Subcutaneous abdominal adipose tissue (tissue), 5 donors: ENCODE results near the gene C1orf87.
A peak's percentile ranks its signal among the peaks of the same experiment; 100 is the strongest.

Experiments used
- H3K27ac ChIP-seq: one replicate; pipeline ENCODE4 v1.7.0; 2013; ENCODE audit warnings: low read depth, mild to moderate bottlenecking, inconsistent platforms, low read length, moderate library complexity
- H3K27me3 ChIP-seq, 5 donors: one replicate each; pipeline ENCODE4 v1.7.0; 2013; ENCODE audit warnings: low read length in 5 of 5, inconsistent platforms in 1 of 5; ENCODE audit not compliant: control insufficient read depth in 5 of 5, insufficient read depth in 4 of 5
- H3K36me3 ChIP-seq, 5 donors: one replicate each; pipeline ENCODE4 v1.7.0; 2013; ENCODE audit warnings: low read length in 5 of 5; ENCODE audit not compliant: control insufficient read depth in 5 of 5, insufficient read depth in 5 of 5
- H3K4me1 ChIP-seq, 5 donors: one replicate each; pipeline ENCODE4 v1.7.0; 2013; ENCODE audit warnings: low read length in 5 of 5, mild to moderate bottlenecking in 3 of 5, moderate library complexity in 1 of 5; ENCODE audit not compliant: control insufficient read depth in 5 of 5, insufficient read depth in 5 of 5
- H3K4me3 ChIP-seq, 5 donors: one replicate each; pipeline ENCODE4 v1.7.0; 2013; ENCODE audit warnings: low read length in 5 of 5, low read depth in 1 of 5
- H3K9ac ChIP-seq, 5 donors: one replicate each; pipeline ENCODE4 v1.7.0; 2013; ENCODE audit warnings: low read length in 5 of 5, mild to moderate bottlenecking in 4 of 5, moderate library complexity in 3 of 5
- H3K9me3 ChIP-seq, 5 donors: one replicate each; pipeline ENCODE4 v1.7.0; 2013; ENCODE audit warnings: low read length in 5 of 5; ENCODE audit not compliant: control insufficient read depth in 5 of 5
- donor health status: healthy.
- donor health status: healthy.
- donor health status: healthy.
- donor health status: healthy.
- donor health status: healthy.

Gene C1orf87

DNA sequence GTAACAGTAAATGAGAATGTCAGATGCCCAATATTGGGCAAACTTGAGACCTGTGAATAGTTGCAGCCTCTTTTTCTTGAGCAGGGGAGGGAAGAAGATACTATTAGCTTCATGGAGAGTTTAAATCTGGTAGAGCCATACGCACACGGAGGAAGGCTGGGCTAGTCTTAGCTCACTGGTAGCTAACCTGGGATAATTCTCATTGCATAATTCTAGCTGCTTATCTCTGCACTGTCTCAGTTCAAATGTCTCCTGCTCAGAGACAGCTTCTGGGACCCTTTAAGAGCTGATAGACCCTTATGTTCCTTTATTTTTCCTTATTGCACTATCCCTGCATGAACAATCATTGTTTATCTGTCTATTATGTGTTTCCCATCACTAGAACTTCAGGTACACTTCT is 8.4 kb downstream of the C1orf87 start:
- H3K36me3 ChIP-seq, result no peaks in the 10 kb centered on the region
- H3K9ac ChIP-seq, result no peak overlapping the region
- H3K4me3 ChIP-seq, result no peak overlapping the region
- H3K27ac ChIP-seq, result no peak overlapping the region
- no peaks in the 10 kb centered on the region for H3K27me3 ChIP-seq
- H3K4me1 ChIP-seq, result no peaks in the 10 kb centered on the region
- no peaks in the 10 kb centered on the region for H3K9me3 ChIP-seq

DNA sequence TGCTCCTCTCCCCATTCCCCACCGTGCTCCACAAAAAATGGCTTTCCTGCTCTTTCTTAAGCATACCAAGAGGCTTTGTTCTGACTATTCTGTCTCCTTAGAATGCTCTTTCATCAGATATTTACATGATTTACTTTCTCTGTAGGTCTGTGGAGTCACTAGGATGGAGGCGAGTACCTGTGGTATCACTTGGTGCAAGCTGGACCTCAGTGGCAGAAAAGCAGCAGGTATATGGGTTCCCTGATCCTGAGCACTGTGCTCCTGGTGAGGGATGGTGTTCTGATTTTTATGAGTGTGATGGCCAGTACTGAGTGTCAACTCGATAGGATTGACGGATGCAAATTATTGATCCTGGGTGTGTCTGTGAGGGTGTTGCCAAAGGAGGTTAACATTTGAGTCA is 10.0 kb downstream of the C1orf87 start:
- no peaks in the 10 kb centered on the region for H3K36me3 ChIP-seq
- no peaks in the 10 kb centered on the region for H3K4me1 ChIP-seq
- no peaks in the 10 kb centered on the region for H3K27me3 ChIP-seq
- no peak overlapping the region for H3K4me3 ChIP-seq
- H3K9me3 ChIP-seq, result no peaks in the 10 kb centered on the region
- no peak overlapping the region for H3K9ac ChIP-seq
- H3K27ac ChIP-seq, result no peak overlapping the region

DNA sequence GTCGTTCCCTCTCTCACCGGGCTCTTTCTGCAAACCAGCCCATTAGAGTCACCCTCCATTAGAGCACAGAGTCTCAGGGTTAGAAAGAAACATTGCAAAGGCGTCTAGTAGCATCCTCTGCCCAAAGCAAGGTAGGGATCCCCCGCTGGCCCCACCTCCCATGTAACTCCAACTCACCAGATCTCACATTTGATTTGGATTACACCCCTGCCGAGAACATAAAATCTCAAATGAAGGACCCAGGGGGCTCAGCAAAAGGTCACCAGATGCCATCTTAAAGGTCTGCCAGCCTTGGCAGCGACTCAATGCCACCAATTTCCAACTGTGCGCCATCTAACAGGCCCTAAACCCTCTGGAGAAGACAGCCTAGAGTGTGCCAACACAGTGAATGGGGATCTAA is 14.1 kb downstream of the C1orf87 start:
- H3K27me3 ChIP-seq, result no peaks in the 10 kb centered on the region
- no peak overlapping the region for H3K9ac ChIP-seq
- no peaks in the 10 kb centered on the region for H3K36me3 ChIP-seq
- H3K4me3 ChIP-seq, result no peak overlapping the region
- no peaks in the 10 kb centered on the region for H3K9me3 ChIP-seq
- no peak overlapping the region for H3K27ac ChIP-seq
- H3K4me1 ChIP-seq, result no peaks in the 10 kb centered on the region

DNA sequence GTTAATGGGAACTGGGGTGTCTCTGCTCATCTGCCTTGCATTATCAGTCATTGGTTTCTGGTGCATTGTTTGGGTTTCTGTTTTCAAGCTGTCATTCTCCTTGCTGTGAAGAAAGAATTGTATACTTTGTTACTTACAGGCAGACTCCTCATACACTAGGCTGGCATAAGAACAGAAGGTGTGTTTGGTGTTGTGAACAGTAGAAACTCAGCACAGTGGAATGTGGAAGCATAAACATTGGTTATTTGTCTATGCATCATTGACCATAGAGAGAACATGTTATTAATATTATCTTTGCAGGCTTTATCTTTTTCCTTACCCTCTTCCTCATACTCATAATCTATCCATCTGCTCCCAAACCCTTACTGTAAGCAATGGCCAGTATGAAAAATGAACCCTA is 18.2 kb downstream of the C1orf87 start:
- Histone ChIP-seq H3K9me3 (peaks cover 0 to 3% (median 0%) of the 10 kb centered on the region in 5 donors), H3K27me3 (no peaks in the 10 kb centered on the region), H3K36me3 (no peaks in the 10 kb centered on the region), H3K4me1 (no peaks in the 10 kb centered on the region), H3K27ac (no peak overlapping the region), H3K4me3 (no peak overlapping the region), H3K9ac (no peak overlapping the region)

DNA sequence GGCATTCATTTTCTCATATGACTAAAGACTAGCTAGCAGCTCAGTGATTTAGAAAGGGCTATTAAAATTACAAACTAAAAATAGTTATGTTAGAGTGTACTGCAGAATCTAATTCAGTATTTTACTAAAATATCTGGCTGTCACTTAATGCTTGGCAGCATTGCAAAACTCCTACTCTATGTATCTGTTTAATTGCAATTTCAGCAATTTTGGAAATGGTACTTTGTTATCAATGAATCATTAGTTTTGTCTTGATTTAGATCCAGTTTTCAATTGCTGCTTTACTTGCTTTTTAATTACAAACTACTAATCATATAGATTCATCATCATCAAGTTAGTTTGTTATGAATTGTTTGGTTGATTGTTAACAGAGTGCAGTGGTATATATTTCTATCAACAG is 19.2 kb downstream of the C1orf87 start:
- H3K36me3 ChIP-seq, result no peaks in the 10 kb centered on the region
- H3K4me3 ChIP-seq, result no peak overlapping the region
- no peak overlapping the region for H3K27ac ChIP-seq
- no peaks in the 10 kb centered on the region for H3K27me3 ChIP-seq
- no peaks in the 10 kb centered on the region for H3K4me1 ChIP-seq
- H3K9me3 ChIP-seq, result peaks cover 0 to 8% (median 2%) of the 10 kb centered on the region in 5 donors
- H3K9ac ChIP-seq, result no peak overlapping the region

DNA sequence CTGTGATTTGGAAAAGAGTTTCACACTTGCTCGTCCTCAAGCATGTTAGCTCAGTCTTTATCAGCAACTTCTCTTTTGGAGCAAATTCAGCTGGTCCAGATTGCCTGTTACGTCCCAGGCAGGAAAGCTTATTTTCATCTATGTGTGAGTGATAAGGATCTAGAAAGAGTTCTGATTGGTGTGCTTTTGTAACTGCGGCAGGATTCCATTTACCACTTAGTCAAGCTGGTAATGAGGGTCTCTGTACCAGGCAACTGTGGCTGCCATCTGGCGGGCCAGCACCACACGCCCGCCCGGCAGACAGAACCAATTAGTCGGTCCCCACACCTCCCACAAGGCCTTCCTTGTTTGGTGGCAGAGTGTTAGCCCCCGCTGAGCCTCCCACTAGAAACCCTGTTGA is 21.0 kb downstream of the C1orf87 start:
- Histone ChIP-seq H3K4me1 (no peaks in the 10 kb centered on the region), H3K27me3 (no peaks in the 10 kb centered on the region), H3K9ac (no peak overlapping the region), H3K27ac (no peak overlapping the region), H3K36me3 (no peaks in the 10 kb centered on the region), H3K9me3 (peaks cover 0 to 14% (median 6%) of the 10 kb centered on the region in 5 donors), H3K4me3 (no peak overlapping the region)

DNA sequence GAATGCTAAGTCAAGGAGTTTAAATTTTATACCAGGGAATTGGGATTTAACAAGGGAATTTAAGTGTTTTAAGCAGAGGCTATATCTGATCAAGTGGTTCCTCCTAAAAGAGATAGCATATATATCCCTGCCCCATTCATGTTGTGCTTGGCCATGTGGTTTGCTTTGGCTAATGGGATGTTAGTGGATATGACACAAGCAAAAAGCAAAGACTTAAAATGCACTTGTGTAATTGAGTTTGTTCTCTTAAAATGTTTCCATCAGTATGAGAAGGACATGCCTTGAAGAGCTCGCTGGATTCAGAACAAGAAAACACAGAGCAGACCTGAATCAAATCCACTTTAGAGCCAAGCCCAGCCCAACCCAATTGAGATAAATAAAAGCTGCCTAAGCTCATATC is 22.4 kb downstream of the C1orf87 start:
- no peaks in the 10 kb centered on the region for H3K36me3 ChIP-seq
- peak overlapping the region in 1 of 5 donors; percentile 18 for H3K4me3 ChIP-seq
- H3K9ac ChIP-seq, result no peak overlapping the region
- H3K27me3 ChIP-seq, result no peaks in the 10 kb centered on the region
- no peak overlapping the region for H3K27ac ChIP-seq
- H3K9me3 ChIP-seq, result peaks cover 0 to 14% (median 6%) of the 10 kb centered on the region in 5 donors
- H3K4me1 ChIP-seq, result no peaks in the 10 kb centered on the region

DNA sequence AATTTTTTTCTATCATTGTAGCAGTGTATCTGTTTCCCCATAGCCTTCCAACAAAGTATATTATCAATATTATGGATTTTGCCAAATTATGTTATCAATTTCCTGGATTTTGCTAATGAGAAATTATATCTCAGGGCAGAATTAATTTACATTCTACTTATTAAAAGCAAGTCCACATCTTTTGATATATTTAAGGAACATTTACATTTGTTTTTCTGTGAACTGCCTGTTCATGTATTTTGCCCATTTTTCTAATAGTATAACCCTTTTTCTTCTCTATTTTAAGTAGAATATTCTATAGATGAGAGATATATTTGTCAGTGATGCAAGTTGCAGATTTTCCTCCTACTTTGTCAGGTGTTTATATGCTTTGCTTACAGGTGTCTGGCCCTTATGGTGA is 24.4 kb downstream of the C1orf87 start:
- H3K4me3 ChIP-seq, result no peak overlapping the region
- no peaks in the 10 kb centered on the region for H3K4me1 ChIP-seq
- H3K9me3 ChIP-seq, result peaks cover 0 to 14% (median 6%) of the 10 kb centered on the region in 5 donors
- no peaks in the 10 kb centered on the region for H3K36me3 ChIP-seq
- no peak overlapping the region for H3K27ac ChIP-seq
- H3K27me3 ChIP-seq, result no peaks in the 10 kb centered on the region
- no peak overlapping the region for H3K9ac ChIP-seq

DNA sequence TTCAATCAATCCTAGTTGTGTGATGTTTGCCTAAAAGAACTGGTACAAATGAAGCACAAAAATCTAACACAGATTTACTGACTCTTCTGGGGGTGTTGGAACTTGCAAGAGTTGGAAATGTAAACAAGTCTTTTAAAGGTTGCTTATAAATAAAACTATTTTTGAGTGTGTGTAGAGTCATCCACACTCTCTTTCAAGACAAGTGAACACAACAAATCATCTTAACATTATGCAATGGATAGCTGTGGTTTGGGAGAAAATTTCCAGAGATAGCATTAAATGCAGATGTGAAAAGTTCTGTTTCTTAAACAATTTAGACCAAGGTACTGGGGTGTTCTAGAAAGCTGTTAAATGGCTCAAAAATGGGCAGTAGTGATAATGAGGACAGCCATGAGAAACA is 28.7 kb downstream of the C1orf87 start:
- H3K27me3 ChIP-seq, result no peaks in the 10 kb centered on the region
- no peak overlapping the region for H3K4me3 ChIP-seq
- H3K9ac ChIP-seq, result no peak overlapping the region
- H3K27ac ChIP-seq, result no peak overlapping the region
- H3K9me3 ChIP-seq, result peaks cover 0 to 11% (median 6%) of the 10 kb centered on the region in 5 donors
- H3K36me3 ChIP-seq, result no peaks in the 10 kb centered on the region
- no peaks in the 10 kb centered on the region for H3K4me1 ChIP-seq

DNA sequence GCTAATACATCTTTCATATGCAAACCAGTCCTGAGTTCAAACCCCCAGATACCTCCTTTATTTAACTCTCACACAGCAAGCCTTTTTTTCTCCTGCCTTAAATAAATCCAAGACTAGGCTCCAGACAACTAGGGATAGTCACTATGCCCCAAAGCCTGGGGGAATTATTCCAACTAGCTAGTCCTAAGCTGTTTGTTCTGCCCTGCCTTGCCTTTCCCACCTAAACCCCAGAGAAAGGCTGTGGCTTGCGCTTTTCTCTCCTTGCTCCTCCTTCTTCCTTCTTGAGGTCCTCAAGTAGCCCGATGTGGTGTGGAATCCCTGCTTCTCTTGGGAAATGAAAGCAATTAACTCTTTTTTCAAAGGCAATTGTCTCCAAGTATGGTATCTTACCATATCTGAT is 31.8 kb downstream of the C1orf87 start:
- Histone ChIP-seq H3K4me3 (no peak overlapping the region), H3K9me3 (no peaks in the 10 kb centered on the region), H3K27me3 (no peaks in the 10 kb centered on the region), H3K36me3 (no peaks in the 10 kb centered on the region), H3K27ac (no peak overlapping the region), H3K4me1 (no peaks in the 10 kb centered on the region), H3K9ac (no peak overlapping the region)

DNA sequence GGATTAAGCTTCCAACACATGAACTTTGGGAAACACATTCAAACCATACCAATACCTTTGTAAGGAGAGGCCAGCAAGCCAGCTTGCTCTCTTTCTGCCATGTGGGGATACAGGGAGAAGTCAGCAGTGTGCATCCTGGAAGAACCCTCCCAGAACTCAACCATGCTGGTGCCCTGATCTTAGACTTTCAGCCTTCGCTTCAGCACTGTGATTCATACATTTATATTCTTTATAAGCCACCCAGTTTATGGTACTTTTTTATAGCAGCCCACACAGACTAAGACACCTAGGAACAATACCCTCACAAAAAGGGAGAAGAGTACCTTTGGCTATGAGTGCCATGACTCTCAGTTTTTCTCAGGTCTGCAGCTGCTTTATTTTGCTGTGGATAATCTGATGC is 35.9 kb downstream of the C1orf87 start:
- Histone ChIP-seq H3K9ac (no peak overlapping the region), H3K9me3 (no peaks in the 10 kb centered on the region), H3K4me1 (peaks cover 0 to 4% (median 0%) of the 10 kb centered on the region in 5 donors), H3K36me3 (no peaks in the 10 kb centered on the region), H3K27ac (no peak overlapping the region), H3K27me3 (no peaks in the 10 kb centered on the region), H3K4me3 (no peak overlapping the region)
